ENCODE data around the gene BTBD7.

BTBD7 gene

DNA sequence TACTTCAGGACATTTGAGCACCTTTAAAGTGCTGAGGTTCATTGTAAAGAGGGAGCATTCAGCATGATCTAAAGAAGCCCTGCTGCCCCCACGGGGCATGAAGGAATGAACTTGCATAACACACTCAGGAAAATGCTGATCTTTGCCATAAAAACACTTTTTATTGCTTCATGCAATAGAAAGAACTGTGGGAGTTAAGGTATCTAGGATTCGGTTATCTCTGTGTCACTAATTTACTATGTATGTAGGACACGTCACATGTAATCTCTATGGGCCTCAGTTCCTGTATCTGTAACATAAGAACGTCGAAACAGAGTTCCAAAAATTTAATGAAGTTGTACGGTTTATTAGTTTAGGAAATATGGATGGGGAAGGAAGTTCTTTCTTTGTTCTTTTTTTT lies 33.0 kb downstream of the BTBD7 start:
- no peak for DNase-seq

DNA sequence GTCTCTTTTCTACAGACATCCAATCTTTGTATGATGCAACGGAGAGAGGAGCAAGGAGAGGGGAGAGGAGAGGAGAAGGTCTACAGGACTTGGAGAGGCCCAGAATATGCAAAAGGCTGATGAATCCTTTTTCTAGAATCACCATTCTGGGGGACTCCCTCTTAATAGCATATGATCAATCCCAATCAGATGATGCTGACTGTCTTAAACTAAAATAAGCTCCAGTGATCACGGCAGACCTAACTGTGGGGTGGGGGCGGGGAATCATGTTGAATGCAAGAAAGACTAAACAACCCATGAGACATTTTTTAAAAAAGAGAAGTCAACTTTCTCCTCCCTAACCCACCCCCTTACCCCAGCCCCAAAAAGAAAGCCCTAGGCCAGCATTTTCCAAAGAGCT lies 33.4 kb downstream of the BTBD7 start:
- DNase-seq, result no peak

GRCh38 chr14:93295541-93296220 lies 37.2 kb downstream of the BTBD7 start:
- DNase-seq, result no peak

GRCh38 chr14:93286212-93286890 lies 46.5 kb downstream of the BTBD7 start:
- DNase-seq, result no peak

GRCh38 chr14:93285044-93285443 lies 47.8 kb downstream of the BTBD7 start:
- no peak for DNase-seq

DNA sequence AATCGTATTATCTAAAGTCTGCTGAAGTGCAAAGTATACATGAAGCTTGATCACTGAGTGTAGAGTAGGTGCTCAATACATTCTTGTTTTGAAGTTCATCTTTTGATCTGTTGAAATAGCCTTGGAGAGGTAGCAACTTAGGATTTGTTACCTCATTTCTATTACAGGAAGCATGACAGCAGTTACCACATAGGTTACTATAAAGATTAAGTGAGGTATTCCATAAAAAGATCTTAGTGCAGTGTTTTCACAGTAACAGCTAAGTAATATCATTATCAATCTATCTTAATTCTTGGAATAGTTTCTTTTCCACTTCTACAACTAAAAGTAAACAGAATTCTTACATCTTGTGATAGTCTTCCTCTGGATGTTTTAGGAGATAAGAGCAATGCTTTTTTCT lies 50.9 kb downstream of the BTBD7 start:
- no peak for DNase-seq

DNA sequence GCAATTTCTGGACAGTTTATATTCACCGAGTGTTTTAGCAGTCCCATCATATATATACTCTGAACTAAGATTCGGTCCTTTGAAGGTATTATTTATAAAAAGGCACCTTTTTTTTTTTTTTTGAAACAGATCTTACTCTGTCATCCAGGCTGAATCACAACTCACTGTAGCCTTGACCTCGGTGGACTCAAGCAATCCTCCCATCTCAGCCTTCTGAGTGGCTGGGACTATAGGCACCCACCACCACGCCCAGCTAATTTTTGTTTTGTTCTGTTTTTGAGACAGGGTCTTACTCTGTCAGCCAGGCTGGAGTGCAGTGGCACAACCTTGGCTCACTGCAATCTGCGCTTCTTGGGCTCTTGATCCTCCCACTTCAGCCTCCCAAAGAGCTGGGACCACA lies 52.1 kb downstream of the BTBD7 start:
- no peak for DNase-seq

DNA sequence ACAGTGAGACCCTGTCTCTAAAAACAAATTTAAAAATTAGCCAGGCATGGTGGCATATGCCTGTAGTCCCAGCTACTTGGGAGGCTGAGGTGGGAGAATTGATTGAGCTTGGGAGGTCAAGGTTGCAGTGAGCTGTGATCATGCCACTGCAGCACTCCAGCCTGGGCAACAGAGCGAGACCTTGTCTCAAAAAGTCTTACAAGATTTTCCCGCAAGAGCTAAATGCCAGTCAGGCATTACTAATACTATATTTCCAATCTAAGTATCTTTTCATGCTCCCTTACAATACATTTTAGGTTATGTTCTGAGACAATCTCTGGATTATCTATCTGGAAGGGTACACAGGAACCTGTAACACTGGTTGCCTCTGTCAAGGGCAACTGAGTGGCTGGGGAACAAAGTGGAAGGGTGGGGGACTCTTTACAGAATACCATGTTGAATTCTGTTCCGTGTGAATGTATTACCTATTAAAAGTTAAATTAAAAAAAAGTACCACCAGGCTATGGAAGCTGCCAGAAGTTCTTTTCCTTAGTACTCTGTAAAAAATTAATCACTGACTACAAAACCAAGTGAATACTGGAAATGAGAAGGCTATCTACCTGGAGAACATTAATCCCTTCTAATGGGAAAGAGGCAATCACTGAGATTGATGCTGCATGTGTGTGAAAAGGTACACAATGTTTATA lies 56.7 kb downstream of the BTBD7 start:
- no peak for DNase-seq

- DNase-seq, result no peak
These were observed 58.6 kb downstream of the BTBD7 start for GRCh38 chr14:93274055-93274806.

GRCh38 chr14:93271111-93271510 lies 61.7 kb downstream of the BTBD7 start:
- DNase-seq, result no peak

- no peak for DNase-seq
These were observed 63.3 kb downstream of the BTBD7 start for GRCh38 chr14:93269341-93270068.

DNA sequence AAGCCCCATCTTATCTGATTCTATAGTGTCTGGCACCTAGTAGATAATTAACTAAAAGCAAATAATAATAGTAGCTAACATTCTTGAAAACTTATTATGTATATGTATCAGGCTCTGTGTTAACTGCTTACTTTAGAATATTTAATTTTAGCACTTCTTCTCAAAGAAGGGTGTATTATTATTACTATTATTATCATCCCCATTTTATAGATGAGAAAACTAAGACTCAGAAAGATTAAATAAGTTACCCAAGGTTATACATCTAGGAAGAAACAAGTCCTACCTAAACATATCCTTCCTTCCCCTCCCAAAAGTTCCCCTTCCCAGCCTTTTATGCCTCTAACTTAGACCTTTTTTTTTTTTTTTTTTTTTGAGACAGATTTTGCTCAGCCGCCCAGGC lies 64.4 kb downstream of the BTBD7 start:
- no peak for DNase-seq

DNA sequence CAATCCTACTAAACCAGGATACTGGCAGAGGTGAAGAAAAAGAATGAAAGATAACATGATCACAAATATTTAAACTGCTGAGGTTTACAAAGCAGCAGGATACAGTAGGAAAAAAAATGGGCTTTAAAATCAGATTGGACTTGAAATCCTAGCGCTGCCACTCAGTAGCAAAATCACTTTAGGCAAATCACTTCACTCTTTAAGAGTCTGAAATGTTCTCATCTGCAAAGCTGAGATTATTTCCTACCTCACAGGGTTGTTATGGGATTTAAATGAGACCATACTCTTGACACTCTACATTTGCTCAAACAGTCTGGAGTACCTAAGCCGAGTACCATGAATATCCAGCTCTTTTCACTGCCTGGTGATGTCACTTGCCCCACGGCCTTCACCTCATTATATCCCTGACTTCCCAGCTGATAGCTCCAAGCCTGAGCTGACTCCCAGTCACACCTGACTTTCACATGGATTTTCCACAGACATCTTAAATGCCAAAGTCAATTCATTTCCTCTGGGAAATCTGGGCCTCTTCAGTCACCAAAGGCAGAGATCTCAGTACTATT lies 65.6 kb downstream of the BTBD7 start:
- no peak for DNase-seq

- no peak for DNase-seq
These were observed 66.7 kb downstream of the BTBD7 start for GRCh38 chr14:93266127-93266526.

GRCh38 chr14:93263416-93263815 lies 69.4 kb downstream of the BTBD7 start:
- DNase-seq, result no peak

DNA sequence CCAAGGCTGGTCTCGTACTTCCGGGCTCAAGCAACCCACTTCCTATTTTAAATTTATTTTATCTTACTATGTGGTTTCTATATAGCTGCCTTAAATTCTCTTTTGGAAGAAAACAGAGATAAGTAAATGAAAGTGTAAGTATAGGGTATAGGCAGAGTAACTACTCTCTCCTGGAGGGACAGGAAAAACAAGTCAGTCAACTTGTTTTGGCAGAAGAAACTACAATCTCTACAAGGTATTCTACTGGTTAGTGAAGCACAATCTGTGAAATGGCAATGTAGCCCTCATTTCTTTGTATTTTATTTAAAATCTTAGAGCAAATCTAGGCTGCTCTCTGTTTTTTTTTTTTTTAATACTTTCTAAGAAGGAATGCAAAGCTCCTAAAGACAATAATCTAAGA lies 70.4 kb downstream of the BTBD7 start:
- no peak for DNase-seq

DNA sequence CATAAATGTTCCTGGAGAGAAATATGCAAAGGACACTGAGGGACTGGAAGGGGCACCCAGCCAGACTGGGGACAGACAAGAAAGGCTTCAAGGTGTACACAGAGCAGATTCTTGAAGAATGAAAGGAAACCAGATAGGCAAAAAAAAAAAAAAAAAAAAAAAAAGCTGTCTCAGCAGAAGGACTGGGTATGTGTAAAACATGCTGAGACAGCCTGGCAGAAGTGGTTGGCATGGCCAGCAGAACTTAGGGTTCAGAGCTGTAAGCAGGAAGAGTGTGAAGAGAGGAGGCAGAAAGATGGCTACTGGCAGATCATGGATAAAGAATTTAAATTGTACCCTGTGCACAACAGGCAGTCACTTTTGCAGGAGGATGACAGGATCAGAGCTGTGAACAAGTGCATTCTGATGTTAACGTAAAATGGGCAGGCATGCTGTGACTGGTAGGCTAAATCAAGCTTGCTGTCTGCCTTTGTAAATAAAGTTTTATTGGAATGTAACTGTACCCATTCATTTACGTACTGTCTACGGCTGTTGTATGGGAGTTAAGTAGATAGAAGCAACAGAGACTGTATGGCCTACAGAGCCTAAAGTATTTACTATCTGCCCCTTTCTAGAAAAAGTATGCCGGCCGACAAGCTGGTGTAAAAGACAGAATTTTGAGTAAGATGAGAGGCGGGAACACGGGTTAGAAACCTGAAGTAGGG lies 83.6 kb downstream of the BTBD7 start:
- DNase-seq, result no peak

GRCh38 chr14:93246534-93246933 lies 86.3 kb downstream of the BTBD7 start:
- DNase-seq, result no peak

GRCh38 chr14:93245764-93246420 lies 86.9 kb downstream of the BTBD7 start:
- no peak for DNase-seq

GRCh38 chr14:93240678-93241000 lies 92.2 kb downstream of the BTBD7 start:
- no peak for DNase-seq

Measured in COR-L47 (cell line).